Measurements from ENCODE around the gene BHLHA15. TPM values are rescaled to one million over a fixed set of nuclear protein-coding genes. Genes with fewer than 3 reads are reported as not detected.

The BHLHA15 gene
- total RNA-seq, 1 donor from 2014 or later = 3.2 TPM

DNA sequence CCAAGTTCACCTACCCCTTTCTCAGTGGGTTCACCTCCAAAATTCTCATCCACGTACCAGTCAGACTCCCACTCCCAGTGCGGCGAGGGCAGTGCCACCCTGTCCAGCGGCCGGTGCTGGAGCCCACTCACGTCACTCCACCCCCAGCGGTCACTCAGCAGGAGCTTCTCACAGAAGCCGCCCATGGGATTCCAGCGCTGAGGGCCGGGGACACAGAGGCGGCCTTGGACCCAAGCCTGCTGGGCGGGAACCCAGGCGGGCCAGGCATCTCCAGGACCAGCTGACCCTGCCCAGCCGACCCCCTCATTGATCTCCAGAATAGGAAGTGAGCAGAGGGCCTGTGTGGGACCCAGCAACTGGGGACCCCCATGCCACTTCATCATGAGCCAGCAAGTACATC, 33.6 kb downstream of the BHLHA15 start:
- no peak for DNase-seq

DNA sequence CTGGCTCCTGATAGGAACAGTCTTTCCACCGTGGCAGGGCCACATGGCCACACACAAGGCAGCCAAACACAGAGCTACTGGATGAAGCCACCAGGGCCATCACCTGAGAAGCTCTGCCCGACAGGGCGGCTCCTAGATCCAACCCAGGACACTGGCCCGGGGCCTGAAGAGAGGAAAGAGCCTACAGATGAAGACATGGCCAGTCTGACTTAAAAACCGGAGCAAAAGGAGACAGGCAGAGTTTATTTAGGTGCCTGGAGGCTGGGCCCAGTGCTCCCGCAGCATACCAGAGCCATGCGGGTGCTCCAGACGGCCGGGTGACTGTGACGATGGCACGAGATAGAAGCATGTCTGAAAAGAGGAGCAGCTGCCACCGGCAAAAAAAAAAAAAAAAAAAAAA, 36.9 kb downstream of the BHLHA15 start:
- no peak for DNase-seq

DNA sequence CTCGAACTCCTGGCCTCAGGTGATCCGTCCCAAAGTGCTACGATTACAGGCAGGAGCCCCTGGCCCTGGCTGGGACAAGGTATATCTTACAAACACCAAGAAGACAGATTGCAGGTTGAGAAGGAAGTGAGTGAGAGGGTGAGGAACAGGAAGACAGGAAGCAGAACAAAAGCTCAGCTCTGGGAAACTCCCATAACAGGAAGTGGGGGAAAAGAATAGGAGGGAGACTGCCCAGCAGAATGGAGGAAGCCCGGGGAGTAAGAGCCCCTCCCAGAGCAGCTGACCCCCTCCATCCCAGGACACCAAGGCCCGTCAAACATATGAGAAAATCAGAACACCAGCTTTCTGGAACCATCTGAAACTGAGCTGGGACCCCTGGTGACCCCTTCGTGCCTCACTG, 37.9 kb downstream of the BHLHA15 start:
- no peak for DNase-seq

DNA sequence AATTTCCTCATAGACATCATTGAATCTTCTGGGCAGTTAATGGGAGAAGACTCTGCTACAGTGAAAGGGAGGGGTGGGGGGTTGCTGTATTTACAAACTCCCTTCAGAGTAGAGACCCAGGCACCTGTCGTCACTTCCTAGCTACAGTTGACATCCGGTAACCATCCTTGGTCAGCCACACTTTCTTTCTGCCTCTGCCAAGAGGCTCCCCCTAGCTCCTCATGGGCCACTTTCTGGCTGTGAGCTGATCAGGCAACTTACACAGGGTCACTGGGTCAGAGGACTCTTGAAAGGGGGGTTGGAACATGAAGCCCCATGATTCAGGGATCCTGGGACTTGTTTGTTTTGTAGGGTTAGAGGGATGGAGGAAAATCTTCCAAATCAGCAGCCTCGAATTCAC, 39.5 kb downstream of the BHLHA15 start:
- peak; percentile 13 for DNase-seq

DNA sequence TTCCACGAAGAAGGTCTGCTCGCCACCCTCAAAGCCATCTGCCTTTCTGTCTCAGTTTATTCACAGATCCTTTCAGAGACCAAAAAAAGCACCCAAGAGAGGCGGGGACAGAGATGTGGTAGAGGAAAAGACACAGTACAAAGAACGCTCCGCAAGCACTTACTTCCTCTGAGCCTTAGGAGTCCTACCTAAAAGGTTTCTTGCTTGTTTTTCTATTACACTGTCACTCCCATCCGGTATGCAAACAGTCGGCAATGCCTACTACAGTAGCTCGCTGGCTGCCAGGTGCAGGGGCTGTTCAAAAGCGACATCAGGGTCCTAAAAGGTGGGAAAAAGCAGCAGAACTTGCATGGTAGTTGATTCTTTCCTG, 40.0 kb downstream of the BHLHA15 start:
- no peak for DNase-seq

DNA sequence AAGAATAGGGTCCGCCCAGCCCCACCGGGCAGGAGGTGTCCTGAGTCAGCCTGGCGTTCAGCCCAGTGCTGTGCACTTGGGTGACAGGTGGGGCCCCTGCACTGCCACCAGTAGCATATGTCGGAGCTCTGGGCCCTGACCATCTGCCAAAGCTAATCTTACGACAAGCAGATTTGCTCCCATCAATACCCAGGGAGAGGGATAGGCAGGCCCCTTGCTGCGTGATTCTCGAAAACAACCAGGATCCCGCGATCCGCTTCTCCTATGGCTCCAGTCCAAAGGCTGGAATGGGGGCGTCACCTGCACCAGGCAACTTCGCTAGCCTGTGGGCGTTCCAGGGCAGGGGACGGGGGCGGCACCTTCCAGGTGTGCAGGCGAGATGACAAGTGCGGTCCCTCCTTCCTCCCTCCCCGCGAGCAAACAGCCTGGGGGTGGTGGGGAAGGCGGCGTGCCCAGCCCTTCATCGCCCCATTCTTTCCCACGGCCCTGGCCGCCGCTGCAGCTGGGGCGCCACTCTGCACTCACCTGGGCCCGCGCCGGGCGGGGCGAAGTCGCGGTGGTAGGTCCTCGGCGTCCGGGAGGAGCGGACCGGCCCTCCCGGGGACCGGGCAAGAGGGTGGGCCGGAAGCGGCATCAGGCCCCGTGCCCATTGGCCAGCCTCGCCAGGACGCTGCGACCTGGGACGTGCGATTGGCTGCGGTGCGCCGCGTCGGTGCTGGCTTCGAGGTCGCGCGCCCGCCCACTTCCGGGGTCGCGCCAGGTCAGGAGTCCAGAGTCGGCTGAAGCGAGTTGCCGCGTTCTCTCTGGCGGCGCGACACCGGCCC, 40.6 kb downstream of the BHLHA15 start, which contains the start of gene TECPR1:
TSS of gene TECPR1 (minus strand) at position 632 of the 824 bp plus-strand sequence. CDS start 6,086 bp downstream, outside the sequence.
- DNase-seq = peak; percentile 95

DNA sequence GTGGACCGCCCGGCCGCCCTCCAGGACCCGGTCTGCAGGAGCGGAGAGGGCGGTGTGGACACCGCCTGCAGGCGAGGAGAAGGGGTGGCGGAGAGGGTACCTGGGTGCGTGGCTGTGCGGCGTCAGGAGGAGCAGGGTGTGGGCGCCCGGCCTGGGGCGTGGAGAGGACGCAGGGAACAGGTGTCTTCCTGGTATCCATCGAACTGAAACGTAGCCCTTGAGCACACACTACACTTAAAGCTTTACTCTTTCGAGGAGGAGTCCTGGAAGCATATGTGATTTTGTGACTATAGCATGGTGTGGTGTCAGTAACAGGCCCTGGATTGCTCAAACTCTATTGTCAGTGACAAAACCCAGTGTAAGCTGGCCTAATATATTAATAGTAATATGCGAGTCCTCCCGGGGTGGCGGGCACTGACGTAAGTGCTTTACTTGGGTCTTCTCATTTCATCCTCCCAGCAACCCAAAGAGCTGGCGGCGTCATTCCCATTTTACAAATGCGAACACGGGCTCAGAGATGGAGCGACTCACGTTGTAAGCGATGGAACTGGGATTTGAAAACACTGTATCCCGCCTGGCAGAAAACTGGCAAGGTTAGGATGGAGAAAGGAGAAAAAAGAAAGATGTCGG, 41.3 kb downstream of the BHLHA15 start:
- no peak for DNase-seq

DNA sequence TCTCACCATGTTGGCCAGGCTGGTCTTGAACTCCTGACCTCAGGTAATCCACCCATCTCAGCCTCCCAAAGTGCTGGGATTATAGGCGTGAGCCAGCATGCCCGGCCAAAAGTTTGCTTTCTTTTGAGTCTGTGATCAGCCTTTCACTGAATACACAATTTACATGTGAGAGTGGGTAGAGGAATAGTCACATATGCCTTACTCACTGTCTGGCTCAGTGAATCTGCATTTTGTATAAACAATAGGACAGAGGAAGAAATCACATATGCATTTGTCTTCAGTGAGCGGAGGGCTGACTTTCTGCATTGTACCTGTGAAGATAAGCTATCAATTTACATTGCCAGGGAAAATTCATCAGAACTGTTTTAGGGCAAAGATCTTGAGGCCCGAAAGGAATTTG, 43.3 kb downstream of the BHLHA15 start:
- no peak for DNase-seq

DNA sequence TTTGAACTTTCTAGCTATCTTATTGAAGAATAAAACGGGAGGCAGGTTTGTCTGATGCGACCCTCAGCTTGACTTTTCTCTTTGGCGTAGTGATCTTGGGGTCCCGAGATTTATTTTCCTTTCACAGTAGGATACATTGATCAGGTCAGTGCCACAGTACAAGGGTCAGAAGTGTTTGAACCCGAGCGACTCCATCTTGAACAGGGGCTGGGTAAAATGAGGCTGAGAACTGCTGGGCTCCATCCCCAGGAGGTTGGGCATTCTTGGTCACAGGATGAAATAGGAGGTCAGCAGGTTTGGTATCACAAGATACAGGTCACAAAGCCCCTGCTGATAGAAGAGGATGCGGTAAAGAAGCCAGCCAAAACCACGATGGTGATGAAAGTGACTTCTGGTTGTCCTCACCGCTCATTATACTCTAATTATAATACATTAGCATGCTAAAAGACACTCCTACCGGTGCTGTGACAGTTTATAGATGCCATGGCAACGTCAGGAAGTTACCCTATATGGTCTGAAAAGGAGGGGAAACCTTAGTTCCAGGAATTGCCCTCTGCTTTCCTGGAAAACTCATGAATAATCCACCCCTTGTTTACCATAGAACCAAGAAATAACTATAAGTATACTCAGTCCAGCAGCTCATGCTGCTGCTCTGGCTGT, 43.8 kb downstream of the BHLHA15 start:
- DNase-seq = no peak

DNA sequence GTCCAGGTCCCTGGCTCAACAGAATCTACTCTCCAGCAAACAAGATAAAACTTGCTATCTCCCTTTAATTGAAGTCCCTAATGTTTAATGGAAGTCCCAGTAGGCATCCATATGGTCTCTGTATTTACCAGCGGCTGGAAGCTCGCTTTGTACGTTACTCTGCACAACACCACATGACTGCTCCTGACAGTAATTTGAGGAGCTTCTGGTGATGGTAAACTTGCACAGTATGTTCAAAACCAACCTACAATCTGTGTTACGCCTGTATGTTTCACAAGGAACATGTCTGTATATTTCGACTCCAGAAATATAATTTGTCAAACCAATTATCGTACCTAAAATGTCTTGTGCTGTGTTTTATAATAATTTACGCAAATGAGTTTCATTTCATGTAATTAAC, 45.2 kb downstream of the BHLHA15 start:
- DNase-seq = no peak

DNA sequence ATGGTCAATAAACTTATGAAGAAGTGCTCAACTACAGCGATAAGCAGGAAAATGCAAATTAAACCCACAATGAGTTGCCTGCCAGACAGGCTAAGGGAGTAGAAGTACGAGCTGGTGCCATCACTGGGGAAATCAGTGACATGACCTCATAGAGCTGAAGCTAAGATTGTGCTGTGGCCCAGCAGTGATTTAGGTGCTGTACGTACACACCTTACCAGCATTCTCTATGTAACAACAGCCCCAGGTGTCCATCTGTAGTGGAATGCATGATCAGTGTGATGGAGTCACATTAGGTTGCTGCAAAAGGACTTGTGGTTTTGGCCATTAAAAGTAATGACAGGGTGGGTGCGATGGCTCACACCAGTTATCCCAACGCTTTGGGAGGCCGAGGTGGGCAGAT, 46.5 kb downstream of the BHLHA15 start:
- no peak for DNase-seq

Other genes with a start within 250 kb of the BHLHA15 start
- gene OCM2, start 221.2 kb upstream of the BHLHA15 start, total RNA-seq = not detected
- 17.4 TPM for gene LMTK2, start 104.6 kb upstream of the BHLHA15 start, total RNA-seq
- 42.3 TPM for gene TECPR1, start 40.8 kb downstream of the BHLHA15 start, total RNA-seq
- gene BRI3, start 70.2 kb downstream of the BHLHA15 start, total RNA-seq = 13.3 TPM
- gene BAIAP2L1, start 189.7 kb downstream of the BHLHA15 start, total RNA-seq = 6.5 TPM